Activated CD4-positive, CD25-positive, alpha-beta regulatory T cell treated with anti-CD3 and anti-CD28 coated beads, Interleukin-2, amount 50 U/mL, for 24 hours (primary cell): Measurements from ENCODE around the gene CRIM1.

Experiments used
- ATAC-seq, 2 donors: fragments of 150-1000 bp; cut with Tn5 transposase; one replicate each; pipeline ENCODE4 v1.10.0; 2021; ENCODE audit warnings: mild to moderate bottlenecking in 1 of 2, moderate library complexity in 1 of 2

The CRIM1 gene

GRCh38 chr2:36371928-36372391 is 16.4 kb downstream of the CRIM1 start:
- no peak for ATAC-seq

- no peak for ATAC-seq
Measured at GRCh38 chr2:36373149-36373926, 17.8 kb downstream of the CRIM1 start.

GRCh38 chr2:36374585-36374984 is 19.0 kb downstream of the CRIM1 start:
- ATAC-seq: no peak

GRCh38 chr2:36376319-36376765 is 20.8 kb downstream of the CRIM1 start:
- no peak for ATAC-seq

- peak in 1 of 2 donors; percentile 25 for ATAC-seq
Measured at GRCh38 chr2:36376992-36377738, 21.6 kb downstream of the CRIM1 start.

GRCh38 chr2:36379710-36380448 is 24.3 kb downstream of the CRIM1 start:
- peak; percentile 33 to 45 for ATAC-seq

- no peak for ATAC-seq
Measured at GRCh38 chr2:36380624-36381481, 25.3 kb downstream of the CRIM1 start.

GRCh38 chr2:36381993-36382392 is 26.4 kb downstream of the CRIM1 start:
- ATAC-seq: no peak

GRCh38 chr2:36382472-36382871 is 26.9 kb downstream of the CRIM1 start:
- ATAC-seq: no peak

GRCh38 chr2:36383726-36384125 is 28.1 kb downstream of the CRIM1 start:
- ATAC-seq: no peak

- ATAC-seq: no peak
Measured at GRCh38 chr2:36384454-36384853, 28.9 kb downstream of the CRIM1 start.

GRCh38 chr2:36385603-36386002 is 30.0 kb downstream of the CRIM1 start:
- no peak for ATAC-seq

GRCh38 chr2:36387258-36387916 is 31.8 kb downstream of the CRIM1 start:
- peak; percentile 38 for ATAC-seq

- ATAC-seq: no peak
Measured at GRCh38 chr2:36388472-36388871, 32.9 kb downstream of the CRIM1 start.

GRCh38 chr2:36389091-36389564 is 33.5 kb downstream of the CRIM1 start:
- no peak for ATAC-seq

GRCh38 chr2:36389577-36389976 is 34.0 kb downstream of the CRIM1 start:
- no peak for ATAC-seq

GRCh38 chr2:36392571-36393255 is 37.1 kb downstream of the CRIM1 start:
- ATAC-seq: no peak

GRCh38 chr2:36393738-36394256 is 38.2 kb downstream of the CRIM1 start:
- ATAC-seq: no peak

GRCh38 chr2:36394804-36395203 is 39.2 kb downstream of the CRIM1 start:
- ATAC-seq: no peak

- ATAC-seq: no peak
Measured at GRCh38 chr2:36395866-36396265, 40.3 kb downstream of the CRIM1 start.
